PC-9 (cell line): ENCODE measurements around the gene RAB1B. TPM values are rescaled to one million over a fixed set of nuclear protein-coding genes. Genes with fewer than 3 reads are reported as not detected.

ENCODE experiments used
- BruUV-seq: library from RNA; stranded (reverse); fragments of 400-500 nt; replicated peaks from 2 replicates; lab custom pipeline; 2021; lab: Mats Ljungman, UMichigan
- CTCF ChIA-PET: fragments of 300-600 bp; sonication (Branson Sonifier 250); formaldehyde crosslinking; loops from one replicate; lab custom pipeline; 2022; ENCODE audit warnings: antibody characterized with exemption; lab: Charles Lee
- POLR2A ChIA-PET: fragments of 300-600 bp; sonication (Branson Sonifier 250); formaldehyde crosslinking; loops from one replicate; lab custom pipeline; 2022; ENCODE audit warnings: antibody characterized with exemption; ENCODE audit not compliant: unreplicated experiment; lab: Charles Lee
- DNase-seq, 2 experiments: peaks; one replicate each; pipeline versions ENCODE4 v3.0.0 to v3.0.0-alpha.2; 2015 to 2022; ENCODE audit warnings: mixed read lengths in 1 of 2
- H2AFZ ChIP-seq: fragments of 200-600 bp; sonication (generic); 2 replicates; pipeline ENCODE4 v1.8.1; 2017; ENCODE audit warnings: antibody characterized with exemption
- H3F3A ChIP-seq: fragments of 200-600 bp; sonication (generic); 2 replicates; pipeline ENCODE4 v1.8.1; 2017; ENCODE audit warnings: antibody characterized with exemption, mild to moderate bottlenecking, low read depth; ENCODE audit not compliant: insufficient read depth
- H3K27ac ChIP-seq: fragments of 200-600 bp; sonication (generic); 2 replicates; pipeline ENCODE4 v1.6.1; 2016; ENCODE audit warnings: mixed run types
- H3K27me3 ChIP-seq: fragments of 200-600 bp; sonication (generic); 2 replicates; pipeline ENCODE4 v1.6.1; 2016; ENCODE audit warnings: low read depth, mixed run types; ENCODE audit not compliant: insufficient read depth
- H3K36me3 ChIP-seq: fragments of 200-600 bp; sonication (generic); 2 replicates; pipeline ENCODE4 v1.6.1; 2016; ENCODE audit warnings: low read depth, mixed run types
- H3K4me1 ChIP-seq: fragments of 200-600 bp; sonication (generic); replicated peaks from 2 replicates; pipeline ENCODE4 v1.6.1; 2016; ENCODE audit warnings: mixed run types; ENCODE audit not compliant: insufficient read depth
- H3K4me2 ChIP-seq: fragments of 200-600 bp; sonication (generic); 2 replicates; pipeline ENCODE4 v1.6.1; 2017; ENCODE audit warnings: mixed run types
- H3K4me3 ChIP-seq: fragments of 200-600 bp; sonication (generic); 2 replicates; pipeline ENCODE4 v1.6.1; 2016; ENCODE audit warnings: mixed run types
- H3K79me2 ChIP-seq: fragments of 200-600 bp; sonication (generic); 2 replicates; pipeline ENCODE4 v1.6.1; 2017; ENCODE audit warnings: low read depth, mixed run types
- H3K9me2 ChIP-seq: fragments of 200-600 bp; sonication (generic); 2 replicates; pipeline ENCODE4 v1.8.1; 2017; ENCODE audit warnings: mild to moderate bottlenecking; ENCODE audit not compliant: insufficient read depth
- H3K9me3 ChIP-seq: fragments of 200-600 bp; sonication (generic); 2 replicates; pipeline ENCODE4 v1.8.1; 2016; ENCODE audit warnings: low read depth; ENCODE audit not compliant: insufficient read depth
- H4K20me1 ChIP-seq: fragments of 200-600 bp; sonication (generic); 2 replicates; pipeline ENCODE4 v1.8.1; 2017; ENCODE audit not compliant: insufficient read depth
- CTCF ChIP-seq: fragments of 200-600 bp; sonication (generic); conservative IDR thresholded peaks from 2 replicates; pipeline ENCODE4 v1.6.1; 2017; ENCODE audit warnings: mixed run types, antibody characterized with exemption, mild to moderate bottlenecking, moderate library complexity
- EZH2 ChIP-seq: fragments of 200-600 bp; sonication (generic); IDR thresholded peaks from 2 replicates; pipeline ENCODE4 v1.8.0; 2017; ENCODE audit warnings: antibody characterized with exemption, low read depth
- intact Hi-C: fragments of 100-400 bp; cut with micrococcal nuclease; formaldehyde crosslinking; loops from one replicate; pipeline ENCODE4 v1.10.0; 2022; ENCODE audit not compliant: unreplicated experiment
- total RNA-seq: library from RNA; stranded (reverse); gene quantifications from 2 replicates; pipeline ENCODE4 v1.2.3, GENCODE V29; 2021

The RAB1B gene
- total RNA-seq, 1 experiment from 2014 or later = 232 TPM

DNA sequence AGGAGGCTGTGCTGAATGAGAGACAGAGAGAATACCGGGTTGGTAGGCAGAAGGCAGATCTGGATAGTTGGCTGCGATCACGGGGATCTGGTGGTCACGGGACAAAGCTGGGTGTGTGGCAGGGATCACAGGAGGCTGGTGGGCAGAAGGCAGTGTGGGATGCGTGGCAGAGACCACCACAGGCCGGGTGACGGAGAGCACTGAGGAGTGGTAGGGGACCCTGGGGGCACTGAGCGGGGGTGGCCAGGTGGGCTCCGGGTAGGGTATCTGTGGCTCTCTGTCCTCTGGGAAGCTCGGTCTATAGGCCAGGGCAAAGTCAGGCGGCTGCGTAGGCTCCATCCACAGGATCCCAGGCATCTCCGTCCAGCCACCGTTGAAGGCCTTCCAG lies 47.1 kb downstream of the RAB1B start:
- Histone ChIP-seq H3K27me3 (peaks cover 4% of the 10 kb centered on the region; the same call in 1 of the 2 replicates), H3K79me2 (no peaks in the 10 kb centered on the region), H3K4me1 (peaks cover 16% of the 10 kb centered on the region), H3K9me3 (peaks cover 13% of the 10 kb centered on the region; the same call in 1 of the 2 replicates), H3K9me2 (no peaks in the 10 kb centered on the region), H3F3A (peaks cover 13% of the 10 kb centered on the region; the same call in 1 of the 2 replicates), H4K20me1 (no peaks in the 10 kb centered on the region), H3K4me3 (no peak overlapping the region), H3K4me2 (no peak overlapping the region), H3K27ac (no peak overlapping the region), H2AFZ (no peak overlapping the region), H3K36me3 (no peaks in the 10 kb centered on the region)
- BruUV-seq = no TSS peak
- intact Hi-C loops = no loop called here
- DNase-seq = no peak
- ChIA-PET POLR2A (no interaction called here), CTCF (no interaction called here)
- TF ChIP-seq EZH2 (no peak), CTCF (no peak)

- intact Hi-C loops = no loop called here
- no peak for DNase-seq
- H3F3A ChIP-seq = peaks cover 13% of the 10 kb centered on the region; the same call in 1 of the 2 replicates
- peaks cover 13% of the 10 kb centered on the region; the same call in 1 of the 2 replicates for H3K9me3 ChIP-seq
- no peaks in the 10 kb centered on the region for H3K79me2 ChIP-seq
- peaks cover 16% of the 10 kb centered on the region for H3K4me1 ChIP-seq
- H3K9me2 ChIP-seq = no peaks in the 10 kb centered on the region
- BruUV-seq = no TSS peak
- no peak overlapping the region for H3K4me2 ChIP-seq
- no peak overlapping the region for H2AFZ ChIP-seq
- H4K20me1 ChIP-seq = no peaks in the 10 kb centered on the region
- ChIA-PET POLR2A (no interaction called here), CTCF (no interaction called here)
- no peaks in the 10 kb centered on the region for H3K36me3 ChIP-seq
- peaks cover 8% of the 10 kb centered on the region; the same call in 1 of the 2 replicates for H3K27me3 ChIP-seq
- H3K4me3 ChIP-seq = no peak overlapping the region
- TF ChIP-seq EZH2 = no peak
- TF ChIP-seq CTCF = no peak
- no peak overlapping the region for H3K27ac ChIP-seq
Observed at GRCh38 chr11:66315921-66316811, 47.7 kb downstream of the RAB1B start.

- Histone ChIP-seq H3K4me1 (peaks cover 16% of the 10 kb centered on the region), H3F3A (peaks cover 9% of the 10 kb centered on the region; the same call in 1 of the 2 replicates), H3K9me2 (no peaks in the 10 kb centered on the region), H3K36me3 (no peaks in the 10 kb centered on the region), H3K27me3 (peaks cover 8% of the 10 kb centered on the region; the same call in 1 of the 2 replicates), H3K27ac (no peak within 1 kb of the TSS), H4K20me1 (no peaks in the 10 kb centered on the region), H3K9me3 (peaks cover 13% of the 10 kb centered on the region; the same call in 1 of the 2 replicates), H2AFZ (no peak within 1 kb of the TSS), H3K4me2 (no peak within 1 kb of the TSS), H3K79me2 (no peaks in the 10 kb centered on the region), H3K4me3 (no peak within 1 kb of the TSS)
- no peak for TF ChIP-seq CTCF
- no peak for TF ChIP-seq EZH2
- intact Hi-C loops = no loop called here
- ChIA-PET POLR2A (no interaction called here), CTCF (no interaction called here)
- no TSS peak for BruUV-seq
- DNase-seq = no peak
Observed at GRCh38 chr11:66316849-66317251, 48.4 kb downstream of the RAB1B start, which contains the start of gene CD248. Gene CD248, minus strand, starts transcription at chr11:66317044. Its CDS starts 17 bp downstream, at chr11:66317027.
